Measurements from ENCODE around the gene TMEM80.

- TF ChIP-seq, protein P1, sequence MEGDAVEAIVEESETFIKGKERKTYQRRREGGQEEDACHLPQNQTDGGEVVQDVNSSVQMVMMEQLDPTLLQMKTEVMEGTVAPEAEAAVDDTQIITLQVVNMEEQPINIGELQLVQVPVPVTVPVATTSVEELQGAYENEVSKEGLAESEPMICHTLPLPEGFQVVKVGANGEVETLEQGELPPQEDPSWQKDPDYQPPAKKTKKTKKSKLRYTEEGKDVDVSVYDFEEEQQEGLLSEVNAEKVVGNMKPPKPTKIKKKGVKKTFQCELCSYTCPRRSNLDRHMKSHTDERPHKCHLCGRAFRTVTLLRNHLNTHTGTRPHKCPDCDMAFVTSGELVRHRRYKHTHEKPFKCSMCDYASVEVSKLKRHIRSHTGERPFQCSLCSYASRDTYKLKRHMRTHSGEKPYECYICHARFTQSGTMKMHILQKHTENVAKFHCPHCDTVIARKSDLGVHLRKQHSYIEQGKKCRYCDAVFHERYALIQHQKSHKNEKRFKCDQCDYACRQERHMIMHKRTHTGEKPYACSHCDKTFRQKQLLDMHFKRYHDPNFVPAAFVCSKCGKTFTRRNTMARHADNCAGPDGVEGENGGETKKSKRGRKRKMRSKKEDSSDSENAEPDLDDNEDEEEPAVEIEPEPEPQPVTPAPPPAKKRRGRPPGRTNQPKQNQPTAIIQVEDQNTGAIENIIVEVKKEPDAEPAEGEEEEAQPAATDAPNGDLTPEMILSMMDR (IDR thresholded peaks at IDR 0.05): no peak
- TF ChIP-seq POLR2AphosphoS5 (IDR thresholded peaks at IDR 0.05; ENCODE audit: insufficient read depth in 1 of 2, low read depth in 1 of 2): no peak
Observed at GRCh38 chr11:699753-700152, 4.1 kb downstream of the TMEM80 start.

Measured in vagina (tissue), 2 donors.